Smooth muscle cell (in vitro differentiated cells): ENCODE results near the gene HUWE1. TPM values are rescaled to one million over a fixed set of nuclear protein-coding genes. Genes with fewer than 3 reads are reported as not detected.

Experiments
- DNase-seq: peaks from one replicate; lab custom pipeline; 2025; ENCODE audit not compliant: unreplicated experiment; lab: John Stamatoyannopoulos, UW
- H2AFZ ChIP-seq: fragments of 200-600 bp; sonication (generic); 2 replicates; pipeline ENCODE4 v1.6.0; 2016; ENCODE audit warnings: antibody characterized with exemption, low read depth, mild to moderate bottlenecking
- H3F3A ChIP-seq: fragments of 200-600 bp; sonication (generic); 2 replicates; pipeline ENCODE4 v1.6.0; 2017; ENCODE audit warnings: antibody characterized with exemption, low read depth
- H3K27ac ChIP-seq: fragments of 200-600 bp; sonication (generic); 2 replicates; pipeline ENCODE4 v1.5.1; 2016; ENCODE audit warnings: low read depth, mild to moderate bottlenecking
- H3K27me3 ChIP-seq: fragments of 200-600 bp; sonication (generic); 2 replicates; pipeline ENCODE4 v1.6.1; 2016; ENCODE audit warnings: low read depth, mild to moderate bottlenecking
- H3K36me3 ChIP-seq: fragments of 200-600 bp; sonication (generic); 2 replicates; pipeline ENCODE4 v1.5.1; 2016; ENCODE audit warnings: low read depth
- H3K4me1 ChIP-seq: fragments of 200-600 bp; sonication (generic); 2 replicates; pipeline ENCODE4 v1.5.1; 2016; ENCODE audit warnings: low read depth
- H3K4me2 ChIP-seq: fragments of 200-600 bp; sonication (generic); 2 replicates; pipeline ENCODE4 v1.6.0; 2016; ENCODE audit warnings: mild to moderate bottlenecking
- H3K4me3 ChIP-seq: fragments of 200-600 bp; sonication (generic); 2 replicates; pipeline ENCODE4 v1.5.1; 2016; ENCODE audit warnings: mild to moderate bottlenecking
- H3K79me2 ChIP-seq: fragments of 200-600 bp; sonication (generic); 2 replicates; pipeline ENCODE4 v1.6.0; 2016; ENCODE audit warnings: low read depth, mild to moderate bottlenecking
- H3K9ac ChIP-seq: fragments of 200-600 bp; sonication (generic); 2 replicates; pipeline ENCODE4 v1.6.0; 2016; ENCODE audit warnings: low read depth
- H3K9me3 ChIP-seq: fragments of 200-600 bp; sonication (generic); replicated peaks from 2 replicates; pipeline ENCODE4 v1.5.1; 2016; ENCODE audit warnings: low read depth
- H4K20me1 ChIP-seq: fragments of 200-600 bp; sonication (generic); 2 replicates; pipeline ENCODE4 v1.6.0; 2016; ENCODE audit warnings: low read depth
- WGBS: methylation state at CpG from one replicate; pipeline ENCODE4 v1.1.7; 2016; ENCODE audit warnings: low lambda C conversion rate; 5-methylcytosine and 5-hydroxymethylcytosine counted together
- polyA plus RNA-seq: library from polyadenylated mRNA; unstranded; fragments of >200 nt; fragmentation: Nextera tagmentation; extraction: Ambion mirVana; gene quantifications from 2 replicates; pipeline ENCODE4 v1.2.1, GENCODE V29; 2016
- total RNA-seq: library from RNA; depleted of rRNA; stranded (reverse); fragments of >200 nt; gene quantifications from 2 replicates; pipeline ENCODE4 v1.2.3, GENCODE V29; 2014
- TF ChIP-seq, protein P1 (sequence below): fragments of 200-600 bp; sonication (generic); IDR thresholded peaks from 2 replicates; pipeline ENCODE4 v1.5.1; 2017; ENCODE audit warnings: borderline replicate concordance, mild to moderate bottlenecking, antibody characterized with exemption; ENCODE audit not compliant: insufficient read depth, poor library complexity, severe bottlenecking

The HUWE1 gene
- total and polyA plus RNA-seq, 2 experiments from 2014 or later: 29.4 to 122 TPM

DNA sequence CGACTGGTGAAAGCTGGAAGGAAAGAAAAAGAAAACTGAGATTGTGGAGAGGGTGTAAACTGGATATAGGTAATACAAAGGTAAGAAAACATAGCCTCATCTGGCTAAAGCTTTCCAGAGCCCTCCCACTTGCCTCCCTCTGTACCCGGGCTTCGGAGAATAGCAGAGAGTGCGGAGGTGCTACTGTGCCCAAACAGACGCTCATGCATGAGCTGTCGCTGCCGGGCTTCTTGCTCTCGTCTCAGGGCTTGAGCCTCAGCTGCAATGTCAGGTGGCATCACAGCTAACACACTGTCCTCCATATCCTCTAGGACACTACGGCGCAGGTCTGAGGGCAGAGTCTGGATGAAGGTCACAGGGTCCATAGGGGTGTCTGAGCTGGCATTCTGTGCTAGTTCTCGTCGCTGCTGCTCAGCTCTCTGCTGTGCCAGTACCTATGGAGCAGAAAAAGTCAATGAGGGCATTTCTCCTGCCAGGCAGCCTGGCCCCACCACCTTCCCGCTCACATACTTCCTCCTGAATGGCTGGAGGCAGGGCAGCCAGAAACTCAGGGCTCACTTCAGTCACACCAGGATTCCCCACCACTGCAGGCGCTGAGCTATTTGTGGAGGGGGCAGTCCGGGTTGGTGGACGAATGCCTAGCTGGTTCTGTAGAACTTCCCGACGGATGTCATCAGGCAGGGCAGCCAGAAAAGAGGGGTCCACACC is 135.6 kb downstream of the HUWE1 start:
- Histone ChIP-seq H3K9me3 (no peaks in the 10 kb centered on the region), H3K79me2 (no peaks in the 10 kb centered on the region), H3K4me2 (no peak overlapping the region), H4K20me1 (no peaks in the 10 kb centered on the region), H3K27ac (no peak overlapping the region), H2AFZ (no peak overlapping the region), H3F3A (no peaks in the 10 kb centered on the region), H3K4me3 (no peak overlapping the region), H3K4me1 (no peaks in the 10 kb centered on the region), H3K9ac (no peak overlapping the region), H3K36me3 (no peaks in the 10 kb centered on the region), H3K27me3 (no peaks in the 10 kb centered on the region)
- TF ChIP-seq, protein P1, sequence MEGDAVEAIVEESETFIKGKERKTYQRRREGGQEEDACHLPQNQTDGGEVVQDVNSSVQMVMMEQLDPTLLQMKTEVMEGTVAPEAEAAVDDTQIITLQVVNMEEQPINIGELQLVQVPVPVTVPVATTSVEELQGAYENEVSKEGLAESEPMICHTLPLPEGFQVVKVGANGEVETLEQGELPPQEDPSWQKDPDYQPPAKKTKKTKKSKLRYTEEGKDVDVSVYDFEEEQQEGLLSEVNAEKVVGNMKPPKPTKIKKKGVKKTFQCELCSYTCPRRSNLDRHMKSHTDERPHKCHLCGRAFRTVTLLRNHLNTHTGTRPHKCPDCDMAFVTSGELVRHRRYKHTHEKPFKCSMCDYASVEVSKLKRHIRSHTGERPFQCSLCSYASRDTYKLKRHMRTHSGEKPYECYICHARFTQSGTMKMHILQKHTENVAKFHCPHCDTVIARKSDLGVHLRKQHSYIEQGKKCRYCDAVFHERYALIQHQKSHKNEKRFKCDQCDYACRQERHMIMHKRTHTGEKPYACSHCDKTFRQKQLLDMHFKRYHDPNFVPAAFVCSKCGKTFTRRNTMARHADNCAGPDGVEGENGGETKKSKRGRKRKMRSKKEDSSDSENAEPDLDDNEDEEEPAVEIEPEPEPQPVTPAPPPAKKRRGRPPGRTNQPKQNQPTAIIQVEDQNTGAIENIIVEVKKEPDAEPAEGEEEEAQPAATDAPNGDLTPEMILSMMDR: no peak
- WGBS: 87% methylated on average over 18 of the region's 18 CpGs
- DNase-seq: no peak

DNA sequence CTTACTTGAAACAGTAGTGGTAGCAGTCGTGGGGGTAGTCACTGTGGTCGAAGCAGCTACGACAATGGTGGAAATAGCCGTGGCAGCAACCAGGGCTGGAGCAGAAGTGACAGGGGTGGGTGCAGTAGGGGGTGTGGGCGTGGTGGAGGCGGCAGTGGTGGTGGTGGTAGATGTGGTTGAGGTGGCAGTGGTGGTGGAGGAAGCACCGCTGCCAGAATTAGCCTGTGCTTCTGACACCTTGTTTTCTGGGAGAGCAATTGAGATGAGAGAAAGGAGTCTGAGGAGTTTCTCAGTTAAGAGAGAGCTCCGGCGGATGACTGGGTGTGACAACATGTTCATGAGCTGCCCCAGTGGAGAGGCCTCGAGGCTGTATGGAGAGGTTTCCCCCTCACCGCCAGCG is 138.9 kb downstream of the HUWE1 start:
- no peaks in the 10 kb centered on the region for H3K4me1 ChIP-seq
- TF ChIP-seq, protein P1: no peak
- H3K9me3 ChIP-seq: no peaks in the 10 kb centered on the region
- no peaks in the 10 kb centered on the region for H3K27me3 ChIP-seq
- WGBS: 90% methylated on average over 12 of the region's 12 CpGs
- peaks cover 3% of the 10 kb centered on the region for H3K36me3 ChIP-seq
- H3K27ac ChIP-seq: no peak overlapping the region
- H4K20me1 ChIP-seq: no peaks in the 10 kb centered on the region
- H3K4me3 ChIP-seq: no peak overlapping the region
- no peak for DNase-seq
- H3F3A ChIP-seq: no peaks in the 10 kb centered on the region
- no peaks in the 10 kb centered on the region for H3K79me2 ChIP-seq
- H3K4me2 ChIP-seq: no peak overlapping the region
- no peak overlapping the region for H3K9ac ChIP-seq
- H2AFZ ChIP-seq: no peak overlapping the region

DNA sequence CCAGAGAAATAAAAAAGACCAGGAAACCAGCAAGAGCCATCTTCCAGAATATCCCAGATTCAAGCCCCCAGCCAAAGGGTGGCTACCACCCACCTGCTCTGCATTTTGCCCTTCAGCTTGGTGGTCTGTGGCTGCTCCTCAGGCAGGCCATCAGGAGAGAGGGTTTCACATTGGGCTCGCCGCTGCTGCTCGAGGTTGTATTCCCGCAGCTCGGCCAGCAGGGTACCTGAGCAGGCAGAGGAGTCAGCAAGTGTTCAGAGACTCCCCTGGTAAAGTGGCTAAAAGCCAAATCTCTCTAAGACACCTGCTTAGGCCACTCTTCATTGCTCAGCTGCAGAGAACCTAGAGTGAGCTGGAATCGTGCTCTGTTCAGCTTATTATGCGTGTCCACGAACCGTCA is 141.6 kb downstream of the HUWE1 start:
- Histone ChIP-seq H2AFZ (no peak overlapping the region), H3K36me3 (peaks cover 3% of the 10 kb centered on the region)

More for the DNA sequence above, 141.6 kb downstream of the HUWE1 start:
- Histone ChIP-seq H3K79me2 (no peaks in the 10 kb centered on the region), H3F3A (no peaks in the 10 kb centered on the region), H3K27me3 (no peaks in the 10 kb centered on the region), H3K27ac (no peak overlapping the region), H3K4me1 (no peaks in the 10 kb centered on the region), H3K4me3 (no peak overlapping the region), H3K9me3 (no peaks in the 10 kb centered on the region), H3K9ac (no peak overlapping the region), H4K20me1 (no peaks in the 10 kb centered on the region), H3K4me2 (no peak overlapping the region)
- DNase-seq: no peak
- TF ChIP-seq, protein P1: no peak
- 93% methylated on average over 9 of the region's 9 CpGs for WGBS
